ENCODE measurements around the gene VGLL3. TPM values are rescaled to one million over a fixed set of nuclear protein-coding genes. Genes with fewer than 3 reads are reported as not detected.

Gene VGLL3
- total RNA-seq, 1 experiment from 2014 or later = 0.08 TPM

GRCh38 chr3:86921971-86922680, 68.8 kb downstream of the VGLL3 start:
- no peak for DNase-seq (ENCODE audit: low read depth, low spot score)
- in situ Hi-C loops (cut with HindIII; ENCODE audit: low pct_unique_long_range_greater_than_20kb, low sequenced_read_pairs) = no loop called here

GRCh38 chr3:86914670-86915069, 76.3 kb downstream of the VGLL3 start:
- DNase-seq (ENCODE audit: low read depth, low spot score) = no peak
- in situ Hi-C loops (cut with HindIII; ENCODE audit: low pct_unique_long_range_greater_than_20kb, low sequenced_read_pairs) = no loop called here

GRCh38 chr3:86913160-86913559, 77.8 kb downstream of the VGLL3 start:
- no peak for DNase-seq (ENCODE audit: low read depth, low spot score)
- in situ Hi-C loops (cut with HindIII; ENCODE audit: low pct_unique_long_range_greater_than_20kb, low sequenced_read_pairs) = no loop called here

DNA sequence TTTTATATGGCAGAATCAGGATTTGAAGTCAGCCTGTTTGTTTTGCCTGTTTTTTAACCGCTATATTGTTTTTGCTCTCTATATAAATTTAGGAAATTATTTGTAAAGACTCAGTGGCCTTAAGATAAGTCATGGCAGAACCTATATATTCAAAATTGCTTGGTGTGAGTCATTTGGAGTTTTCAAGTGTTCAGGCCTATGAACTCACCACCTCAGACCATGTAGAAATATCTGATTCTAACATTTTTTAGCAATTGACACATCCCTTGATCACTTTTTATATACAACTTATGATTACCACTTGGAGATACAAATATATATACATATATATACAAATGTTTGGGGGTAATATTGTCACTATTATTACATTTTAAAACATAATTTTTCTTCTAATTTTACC, 95.7 kb downstream of the VGLL3 start:
- DNase-seq (ENCODE audit: low read depth, low spot score) = no peak
- in situ Hi-C loops (cut with HindIII; ENCODE audit: low pct_unique_long_range_greater_than_20kb, low sequenced_read_pairs) = no loop called here

- DNase-seq (ENCODE audit: low read depth, low spot score) = no peak
- in situ Hi-C loops (cut with HindIII; ENCODE audit: low pct_unique_long_range_greater_than_20kb, low sequenced_read_pairs) = no loop called here
These were observed 100.1 kb downstream of the VGLL3 start for GRCh38 chr3:86890741-86891396.

Other genes starting within 250 kb of the VGLL3 start
- gene CHMP2B, start 236.2 kb upstream of the VGLL3 start, total RNA-seq (2014; rRNA removed; shearing (Covaris generic)) = 44.9 and 45.7 TPM in 2 replicates

Measured in SK-MEL-5 (cell line).